Stimulated activated CD4-positive, alpha-beta T cell treated with anti-CD3 and anti-CD28 coated beads, Interleukin-1b, Interleukin-23, amount 100 ng/mL, for 48 hours (primary cell): ENCODE measurements around the gene MCTP1.
A peak's percentile ranks its signal among the peaks of the same experiment; 100 is the strongest.
"Not testable (repeated sequence)": the region's sequence is repeated elsewhere in the genome, so short reads cannot be mapped to it uniquely, and the experiment has no call there.

Experiments
- DNase-seq: peaks from one replicate; pipeline ENCODE4 v3.0.0-alpha.2; 2020

MCTP1 gene

DNA sequence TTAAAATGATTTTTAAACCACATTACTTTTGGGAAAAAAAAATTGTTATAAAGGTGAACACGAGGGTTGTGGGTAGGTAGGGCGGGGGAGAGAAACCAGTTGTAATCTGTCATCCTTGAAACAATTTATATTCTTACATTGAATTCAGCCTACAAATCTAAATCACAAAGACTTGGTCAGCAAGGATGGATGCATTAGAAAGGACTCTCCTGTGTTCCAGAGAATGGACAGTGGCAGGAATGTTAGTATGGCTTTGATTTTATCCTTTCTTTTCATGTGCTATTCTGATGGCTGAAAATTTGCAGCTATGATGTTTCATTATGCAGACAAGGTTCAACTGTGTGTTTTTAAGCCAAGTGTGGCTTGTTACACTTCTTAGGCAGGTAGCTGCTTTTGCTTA is 431.8 kb downstream of the MCTP1 start:
- no peak for DNase-seq

DNA sequence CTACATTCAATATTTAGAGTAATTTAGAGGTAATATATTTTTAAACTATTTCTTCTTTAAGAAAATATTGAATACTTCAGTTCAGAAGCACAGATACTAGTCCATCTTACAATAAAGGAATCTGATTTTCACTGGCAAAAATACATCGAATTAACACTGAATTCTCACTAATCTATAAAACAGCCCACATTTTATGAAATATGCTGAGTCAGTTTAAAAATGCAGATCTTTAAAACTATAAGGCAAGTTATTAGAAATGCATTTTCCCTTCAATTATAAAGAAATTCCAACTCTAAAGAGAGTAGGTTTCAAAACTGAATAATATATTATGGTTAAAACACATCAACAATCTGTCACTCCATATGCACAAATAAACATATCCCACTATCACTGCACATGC is 433.9 kb downstream of the MCTP1 start:
- DNase-seq: no peak

DNA sequence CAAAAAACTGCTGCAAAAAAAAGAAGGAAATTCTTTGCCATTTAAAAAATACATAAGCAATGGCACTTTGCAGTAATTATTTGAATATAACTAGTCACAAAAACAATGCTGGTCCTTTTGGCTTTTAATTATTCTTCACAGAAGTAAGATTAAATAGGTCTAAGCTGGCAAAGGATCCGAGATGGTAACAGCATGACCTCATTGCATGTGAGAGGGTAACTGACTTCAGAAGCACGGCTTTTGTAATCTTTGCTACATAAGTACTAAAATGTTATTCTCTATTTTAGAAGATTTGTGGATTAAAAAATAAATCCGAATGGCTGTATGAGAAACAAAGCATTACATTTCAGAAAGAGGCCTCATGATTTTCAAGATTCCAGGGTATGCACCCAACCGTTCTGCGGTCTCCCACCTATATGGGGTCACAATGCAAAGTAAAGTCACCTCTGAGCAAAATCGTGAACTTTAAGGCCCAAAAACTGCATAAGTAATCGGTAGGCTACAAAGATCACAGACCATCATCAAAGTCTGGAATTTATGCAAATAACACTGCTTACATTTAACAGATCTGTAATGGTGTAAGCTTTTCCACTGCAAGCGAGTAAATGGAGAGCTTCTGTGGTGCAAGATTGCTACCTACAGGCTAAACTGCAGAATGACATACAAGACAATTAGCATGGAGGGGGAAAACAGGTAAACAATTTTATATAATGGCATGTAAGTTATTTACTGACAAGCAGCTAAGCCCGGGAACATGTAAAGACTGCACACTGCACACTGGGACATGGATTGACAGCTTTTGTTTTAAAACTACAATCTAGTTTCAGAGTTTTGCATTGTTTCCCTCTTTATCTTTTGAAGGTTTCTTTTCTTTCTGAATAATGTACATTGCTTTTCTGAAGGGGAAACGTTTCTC is 434.8 kb downstream of the MCTP1 start:
- peak; percentile 10 for DNase-seq

DNA sequence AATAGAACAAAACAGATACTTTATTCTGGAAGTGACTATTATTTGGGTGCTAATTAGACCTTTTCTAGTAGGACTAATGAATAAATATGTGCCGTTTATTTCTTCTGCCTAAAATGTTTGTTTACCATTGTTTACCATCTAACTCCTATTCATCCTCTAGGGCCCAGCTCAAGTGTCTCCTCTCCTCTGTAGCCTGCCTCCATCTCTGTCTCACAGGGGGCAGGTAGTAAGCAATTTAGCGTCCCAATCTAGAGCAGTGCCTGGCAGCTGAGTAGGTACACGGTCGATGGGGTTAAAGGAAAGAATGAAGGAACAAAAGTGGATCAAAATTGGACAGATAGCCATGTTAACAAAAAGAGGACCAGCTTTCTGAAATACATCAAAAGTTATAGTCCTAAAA is 435.6 kb downstream of the MCTP1 start:
- no peak for DNase-seq

DNA sequence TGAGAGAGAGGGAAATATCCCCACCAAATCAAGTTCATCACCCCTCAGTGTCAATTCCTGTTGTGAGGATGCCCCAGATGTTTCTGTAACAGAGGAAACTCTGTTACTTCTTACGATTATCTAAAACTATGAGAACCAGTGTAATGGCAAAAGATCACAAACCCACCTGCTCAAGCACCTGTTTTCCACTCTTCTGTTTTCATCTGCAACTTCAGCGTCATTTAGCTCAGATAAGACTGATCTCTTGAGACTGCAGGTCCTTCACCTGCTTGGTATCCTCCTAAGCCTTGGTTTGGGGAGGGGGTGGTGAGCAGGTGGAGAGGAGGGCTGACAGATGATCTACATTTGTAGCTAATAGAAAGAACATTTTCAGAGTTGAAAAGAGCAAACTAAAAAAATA is 437.2 kb downstream of the MCTP1 start:
- no peak for DNase-seq

DNA sequence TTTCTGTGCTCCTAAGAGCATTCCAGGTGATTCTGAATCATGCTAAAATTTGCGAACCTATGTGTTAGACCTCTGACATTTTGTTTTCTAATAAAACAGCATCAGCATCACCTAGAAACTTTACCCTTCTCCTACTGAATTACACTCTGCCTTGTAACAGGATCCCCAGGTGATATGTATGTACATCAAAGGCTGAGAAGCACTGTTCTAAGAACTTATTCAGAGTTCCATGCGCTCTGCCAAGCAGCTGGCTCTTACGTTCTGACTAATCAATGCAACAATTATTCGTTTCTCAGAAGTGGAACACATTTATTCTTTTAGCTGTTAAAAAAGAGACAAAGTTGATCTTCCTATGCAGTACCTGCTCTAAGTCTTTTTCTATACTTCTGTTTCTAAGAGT is 437.9 kb downstream of the MCTP1 start:
- DNase-seq: no peak

DNA sequence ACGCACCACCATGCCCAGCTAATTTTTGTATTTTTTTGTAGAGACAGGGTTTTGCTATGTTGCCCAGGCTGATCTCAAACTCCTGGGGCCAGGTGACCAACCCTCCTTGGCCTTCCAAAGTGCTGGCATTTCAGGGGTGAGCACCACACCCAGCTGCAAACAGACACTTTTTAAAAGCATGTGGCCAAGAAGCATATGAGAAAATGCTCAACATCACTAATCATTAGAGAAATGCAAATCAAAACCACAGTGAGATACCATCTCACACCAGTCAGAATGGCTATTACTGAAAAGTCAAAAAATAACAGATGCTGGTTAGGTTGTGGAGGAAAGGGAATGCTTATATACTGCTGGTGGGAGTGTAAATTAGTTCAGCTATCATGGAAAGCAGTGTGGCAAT is 439.2 kb downstream of the MCTP1 start:
- not testable (repeated sequence) for DNase-seq

DNA sequence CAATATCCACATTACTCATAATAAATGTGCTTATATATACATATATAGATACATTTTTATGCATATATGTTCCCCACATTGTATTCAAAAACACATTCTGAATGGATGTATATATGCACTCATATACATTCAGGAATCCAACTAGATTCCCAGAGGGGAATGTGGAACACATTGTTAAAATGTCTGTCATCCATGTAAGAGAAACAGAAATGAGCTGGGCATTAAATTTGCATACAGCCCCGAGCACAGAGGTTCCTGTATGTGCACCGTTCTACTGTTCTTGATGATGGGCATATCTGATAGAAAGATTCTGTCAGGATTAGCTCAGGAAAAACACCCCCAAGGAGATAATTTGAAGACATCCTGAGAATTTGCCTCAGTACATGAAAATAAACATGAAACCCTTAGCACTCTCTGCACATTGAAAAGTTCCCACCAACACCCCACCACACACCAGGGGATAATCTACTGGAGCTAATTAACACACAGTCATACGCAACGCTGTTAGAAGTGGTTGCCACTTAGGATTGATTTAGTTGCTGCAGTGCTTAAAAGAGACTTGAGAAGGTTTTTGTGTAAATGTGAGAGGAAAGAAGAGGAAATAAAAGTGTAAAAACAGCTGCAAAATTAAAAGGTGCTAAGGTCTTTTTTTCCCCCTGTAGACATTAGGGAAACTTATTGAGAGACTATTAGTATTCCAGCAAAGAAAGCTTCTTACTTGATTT is 443.1 kb downstream of the MCTP1 start:
- DNase-seq: no peak

DNA sequence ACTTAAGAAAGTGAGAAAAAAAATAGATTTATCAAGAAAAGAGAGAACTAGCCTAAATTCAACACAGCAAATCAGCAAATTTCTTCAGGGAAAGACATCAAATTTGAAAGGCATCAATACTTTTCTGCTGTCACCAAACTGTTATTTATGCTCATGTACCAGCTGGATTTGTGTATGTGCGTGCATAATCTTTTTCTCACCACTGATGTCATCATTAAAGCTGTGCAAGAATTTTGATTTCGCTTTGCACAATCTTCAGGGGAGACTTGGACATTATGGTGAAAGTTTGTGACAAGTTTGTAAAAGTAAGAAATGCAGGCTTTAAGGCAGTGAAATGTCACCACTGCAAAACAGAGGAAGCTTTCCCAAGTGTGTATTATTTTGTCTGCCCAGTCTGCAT is 451.0 kb downstream of the MCTP1 start:
- no peak for DNase-seq

DNA sequence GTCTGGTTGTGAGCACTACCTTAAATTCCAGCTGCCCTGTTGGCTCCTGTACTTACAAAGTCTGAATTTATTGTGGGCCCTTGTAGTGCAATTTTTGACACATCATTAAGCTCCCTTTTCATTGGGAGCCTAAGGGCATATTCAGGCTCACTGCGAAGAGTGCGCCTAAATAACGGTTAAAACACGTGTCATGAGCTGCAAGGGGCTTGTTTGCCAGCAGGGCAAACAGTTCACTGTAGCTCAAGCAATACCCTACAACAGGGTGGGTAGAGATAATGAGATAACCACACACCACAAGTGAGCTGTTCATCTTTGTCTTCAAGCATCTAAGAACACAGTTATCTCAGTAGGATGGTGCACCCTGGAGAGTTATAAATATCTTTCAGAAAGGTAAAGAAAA is 452.2 kb downstream of the MCTP1 start:
- no peak for DNase-seq

DNA sequence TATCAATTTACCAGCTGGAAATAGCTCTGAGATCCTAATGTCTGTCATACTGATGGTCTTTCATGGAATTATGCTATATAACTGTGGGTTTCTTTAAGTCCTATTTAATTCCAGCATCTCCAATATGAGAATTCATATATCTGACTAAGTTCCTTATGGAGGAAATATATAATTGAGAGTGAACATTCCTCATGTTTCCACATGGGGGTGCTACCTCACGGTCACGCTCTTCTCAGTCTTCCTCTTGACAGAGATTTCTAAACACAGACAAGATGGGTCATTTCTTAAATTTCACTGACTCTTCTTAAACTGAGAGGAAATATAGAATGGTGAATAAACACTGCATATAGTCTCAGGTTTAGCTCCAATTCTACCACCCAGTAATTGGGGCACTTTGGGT is 454.4 kb downstream of the MCTP1 start:
- no peak for DNase-seq

DNA sequence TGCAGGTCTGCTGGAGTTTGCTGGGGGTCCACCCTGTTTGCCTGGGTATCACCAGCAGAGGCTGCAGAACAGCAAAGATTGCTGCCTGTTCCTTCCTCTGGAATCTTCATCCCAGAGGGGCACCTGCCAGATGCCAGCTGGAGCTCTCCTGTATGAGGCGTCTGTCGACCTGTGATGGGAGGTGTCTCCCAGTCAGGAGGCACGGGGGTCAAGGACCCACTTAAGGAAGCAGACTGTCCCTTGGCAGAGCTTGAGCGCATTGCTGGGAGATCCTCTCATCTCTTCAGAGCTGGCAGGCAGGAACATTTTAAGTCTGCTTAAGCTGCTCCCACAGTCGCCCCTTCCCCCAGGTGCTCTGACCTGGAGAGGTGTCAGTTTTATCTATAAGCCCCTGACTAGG is 456.7 kb downstream of the MCTP1 start:
- not testable (repeated sequence) for DNase-seq

DNA sequence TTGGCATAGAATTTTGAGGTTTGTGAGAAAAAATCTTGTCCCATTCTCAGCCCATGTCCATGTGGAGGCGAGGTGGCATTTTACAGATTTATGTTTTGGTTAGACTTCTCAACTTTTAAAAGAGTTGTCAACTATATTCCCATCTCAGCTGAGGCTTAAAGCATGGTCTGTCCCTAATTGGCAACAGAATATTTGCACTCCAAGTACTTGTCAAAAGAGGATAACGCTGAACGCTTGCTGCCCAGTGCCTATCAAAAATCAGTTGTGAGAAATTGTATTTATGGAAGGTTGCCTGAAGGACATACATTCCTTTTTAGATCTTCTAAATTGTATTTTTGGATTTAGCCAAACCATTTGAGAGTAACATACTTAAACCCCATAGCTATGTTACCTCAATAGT is 464.4 kb downstream of the MCTP1 start:
- DNase-seq: no peak

DNA sequence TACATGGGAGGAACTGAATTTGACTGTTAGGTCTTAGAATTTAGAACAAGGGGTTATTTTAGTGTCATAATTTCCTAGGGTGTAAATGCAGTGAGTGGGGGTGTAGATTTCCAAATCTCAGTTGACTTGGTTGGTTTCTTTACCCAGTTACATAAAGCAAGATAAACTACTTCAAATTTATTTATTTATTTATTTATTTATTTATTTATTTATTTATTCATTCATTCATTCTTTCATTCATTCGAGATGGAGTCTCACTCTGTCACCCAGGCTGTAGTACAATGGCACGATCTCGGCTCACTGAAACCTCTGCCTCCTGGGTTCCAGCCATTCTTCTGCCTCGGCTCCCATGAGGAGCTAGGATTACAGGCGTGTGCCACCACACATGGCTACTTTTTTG is 466.0 kb downstream of the MCTP1 start:
- no peak for DNase-seq

DNA sequence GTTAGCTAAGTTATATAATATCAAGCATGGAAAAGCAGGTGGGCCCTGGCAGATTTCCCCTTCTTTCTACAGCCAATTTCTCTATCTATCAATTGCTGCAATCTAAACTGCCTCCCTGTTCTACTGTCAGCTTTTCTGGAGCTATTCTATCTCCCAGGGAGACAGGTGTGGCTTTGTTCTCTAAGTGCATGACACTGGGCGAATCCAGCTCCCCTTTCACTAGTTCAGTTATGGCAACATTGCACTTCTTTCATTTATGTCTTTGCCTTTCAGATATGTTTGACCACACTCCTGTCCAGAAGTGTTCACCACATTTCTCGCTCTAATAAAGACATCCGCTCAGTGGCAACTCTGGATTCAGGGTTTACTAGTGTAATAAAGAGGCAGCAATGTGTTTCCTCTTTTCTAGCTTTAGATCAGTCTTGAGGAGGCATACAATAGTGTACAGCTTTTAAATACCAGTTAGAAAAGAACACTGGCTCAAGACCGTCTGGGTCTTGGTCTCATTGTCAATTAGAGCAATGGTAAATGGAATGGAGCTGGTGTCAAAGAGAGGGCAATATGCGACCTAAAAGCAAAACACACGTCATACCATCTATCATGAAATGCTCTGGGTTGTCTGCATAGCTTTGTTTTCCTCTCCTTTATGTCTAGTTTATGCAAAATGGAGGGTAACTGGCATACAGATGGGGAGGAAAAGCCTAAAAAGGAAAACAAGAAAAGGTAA is 469.4 kb downstream of the MCTP1 start:
- no peak for DNase-seq

DNA sequence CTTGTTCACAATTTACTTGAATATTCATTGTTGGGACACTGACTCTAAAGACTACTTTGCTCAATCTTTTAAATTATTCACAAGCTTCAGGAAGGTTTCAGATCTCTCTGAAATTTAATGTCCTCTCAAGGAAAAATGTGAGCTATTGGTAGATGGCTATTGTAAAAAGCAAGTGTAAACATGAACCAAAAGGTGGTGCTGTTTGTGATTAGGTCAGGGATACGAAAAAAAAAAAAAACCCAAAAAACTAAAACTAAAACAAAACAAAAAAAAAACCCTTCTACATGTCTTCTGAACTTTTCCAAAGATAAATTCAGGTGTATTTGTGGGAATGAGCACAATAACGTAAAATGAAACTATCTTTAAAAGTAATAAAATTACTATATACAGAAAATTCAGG is 472.7 kb downstream of the MCTP1 start:
- no peak for DNase-seq

DNA sequence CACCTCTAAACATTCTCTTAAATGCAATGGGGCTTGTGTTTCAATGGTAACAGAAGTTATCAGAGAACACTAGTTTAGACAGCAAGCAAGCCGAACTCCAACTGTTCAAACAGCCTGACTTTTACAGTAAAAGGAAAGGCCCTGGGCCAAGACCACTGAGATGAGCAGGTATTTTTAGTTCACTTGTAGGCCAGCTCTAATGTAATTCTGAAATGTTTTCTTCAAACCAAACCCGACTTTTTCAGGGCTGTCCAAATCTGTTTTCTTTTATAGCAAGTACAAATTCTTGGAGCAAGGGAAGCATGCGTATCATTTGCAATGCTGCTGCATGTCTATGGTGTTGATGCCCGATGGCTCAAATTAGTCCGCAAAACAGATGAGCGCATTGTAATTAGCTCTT is 473.6 kb downstream of the MCTP1 start:
- no peak for DNase-seq

DNA sequence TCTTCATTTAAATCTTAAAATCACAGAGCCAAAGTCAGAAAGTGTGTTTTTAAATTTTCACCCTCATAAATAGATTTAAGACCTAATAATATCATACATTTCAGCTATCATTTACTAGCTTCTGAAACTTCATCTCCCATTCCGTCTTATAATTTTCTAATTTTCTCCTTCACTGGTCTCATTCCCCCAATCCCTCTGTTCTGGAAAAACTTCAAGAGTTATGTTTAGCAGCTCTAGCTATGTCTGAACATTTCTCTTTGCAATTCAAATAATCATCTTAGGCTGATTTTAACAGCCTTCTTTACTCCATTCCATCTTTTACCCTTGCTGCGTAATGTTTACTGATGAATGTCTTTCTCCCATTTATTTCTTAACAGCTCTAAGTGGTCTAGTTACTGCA is 474.0 kb downstream of the MCTP1 start:
- DNase-seq: no peak

DNA sequence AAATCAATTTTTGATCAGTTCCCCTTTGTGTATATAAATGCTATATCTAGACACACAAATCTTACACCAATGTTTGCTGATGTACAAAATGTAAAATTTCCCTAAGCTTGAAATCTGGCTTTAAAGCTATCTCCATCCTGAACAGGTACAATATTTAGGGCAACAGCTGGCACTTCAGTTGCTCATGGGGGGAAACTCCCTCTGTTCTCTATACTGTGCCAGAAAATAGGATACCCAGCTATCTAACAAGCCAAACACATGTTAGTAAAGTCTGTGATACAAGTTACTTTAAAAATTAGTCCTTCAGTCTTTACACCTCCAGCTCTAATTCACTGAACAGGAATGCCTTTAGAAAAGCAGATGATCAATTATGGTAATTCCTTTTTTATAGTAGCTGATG is 474.6 kb downstream of the MCTP1 start:
- no peak for DNase-seq

DNA sequence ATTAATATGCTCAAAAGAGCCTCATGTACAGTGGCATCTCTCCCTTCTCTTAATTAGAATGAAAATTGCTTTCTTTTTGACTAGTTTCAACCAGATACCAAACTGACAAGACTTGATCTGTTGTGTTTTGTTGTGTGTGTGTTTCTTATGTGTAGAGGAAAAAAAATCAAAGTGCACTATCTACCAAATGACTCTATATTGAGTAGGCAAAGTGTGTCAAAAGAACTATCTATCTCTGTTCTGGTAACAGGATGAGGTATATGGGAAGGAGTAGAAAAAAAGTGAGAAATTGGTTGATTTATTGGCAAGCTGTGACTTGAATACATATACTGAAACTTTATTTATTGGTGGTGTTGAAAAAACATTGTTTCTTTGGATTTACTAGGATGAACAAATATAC is 476.4 kb downstream of the MCTP1 start:
- DNase-seq: no peak

DNA sequence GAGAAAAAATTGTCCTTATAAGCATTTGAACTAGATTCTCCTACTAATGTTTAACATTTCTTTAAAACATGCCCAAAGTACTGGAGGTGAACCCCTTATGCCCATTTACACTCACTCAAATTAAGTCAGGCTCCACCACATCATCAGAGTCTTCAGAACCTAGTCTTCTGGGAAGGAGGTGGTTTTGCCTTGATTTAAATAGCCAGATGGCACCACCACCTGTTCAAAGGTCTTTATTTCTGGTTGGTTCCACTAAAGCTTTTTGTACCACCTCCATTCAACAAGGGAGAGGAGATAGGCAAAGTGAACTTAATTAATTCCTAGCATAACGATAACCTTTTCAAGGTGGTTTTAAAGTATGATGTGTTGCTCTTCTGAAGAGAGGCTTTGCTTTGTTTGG is 476.9 kb downstream of the MCTP1 start:
- DNase-seq: no peak

DNA sequence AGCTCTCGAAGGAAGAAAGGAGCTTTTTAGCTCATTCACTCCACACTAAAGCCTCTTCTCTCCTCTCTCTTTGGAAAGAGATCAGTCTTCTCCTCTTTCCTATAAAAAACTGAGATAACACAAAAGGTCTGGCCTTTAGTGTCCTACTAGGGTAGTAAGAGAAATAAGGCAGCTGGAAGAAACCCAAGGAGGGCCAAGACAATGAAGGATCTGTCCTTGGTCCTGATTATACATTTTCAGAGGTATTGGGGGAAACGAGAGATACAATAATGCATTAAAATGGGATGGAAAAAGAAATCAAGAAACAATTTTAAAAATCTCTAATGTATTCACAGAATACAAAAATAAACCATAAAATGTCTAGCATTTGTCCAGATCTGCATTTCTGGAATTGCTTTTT is 482.4 kb downstream of the MCTP1 start:
- DNase-seq: no peak

DNA sequence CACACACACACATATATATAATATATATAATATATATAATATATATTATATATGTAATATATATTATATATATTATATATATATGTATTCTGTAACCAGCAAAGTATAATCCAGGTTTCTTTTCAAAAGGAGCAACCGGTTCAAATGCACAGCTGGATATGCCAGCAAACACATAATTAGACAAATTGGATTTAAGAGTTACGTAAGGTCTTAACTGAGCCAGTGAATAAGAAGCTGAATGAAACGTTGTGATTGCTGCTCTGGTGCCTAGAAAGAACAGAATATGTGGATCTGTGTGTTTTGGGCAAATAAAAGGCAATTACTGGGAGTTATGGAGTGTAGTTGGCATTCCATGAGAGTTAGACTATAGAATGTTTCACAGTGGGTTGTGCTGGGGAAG is 488.3 kb downstream of the MCTP1 start:
- no peak for DNase-seq

DNA sequence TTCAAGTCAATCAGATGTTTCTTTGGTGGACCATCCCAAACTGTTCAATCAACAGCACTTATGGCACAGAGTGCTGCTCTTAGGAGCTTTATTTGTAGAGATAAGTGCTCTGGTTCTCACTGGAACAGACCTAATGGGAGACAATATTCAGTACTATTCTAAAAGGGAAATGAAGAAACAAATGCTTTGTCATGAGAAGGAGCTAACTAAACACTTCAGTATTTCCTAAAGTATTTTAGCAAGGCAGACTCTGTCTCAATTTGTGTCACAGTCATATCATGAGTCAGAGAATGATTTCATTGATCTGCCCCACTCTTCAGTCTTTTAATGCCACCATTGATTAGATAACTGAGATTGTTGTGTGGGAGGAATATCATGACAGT is 491.1 kb downstream of the MCTP1 start:
- no peak for DNase-seq
